ENCODE data around the gene CCDC93.

DNA sequence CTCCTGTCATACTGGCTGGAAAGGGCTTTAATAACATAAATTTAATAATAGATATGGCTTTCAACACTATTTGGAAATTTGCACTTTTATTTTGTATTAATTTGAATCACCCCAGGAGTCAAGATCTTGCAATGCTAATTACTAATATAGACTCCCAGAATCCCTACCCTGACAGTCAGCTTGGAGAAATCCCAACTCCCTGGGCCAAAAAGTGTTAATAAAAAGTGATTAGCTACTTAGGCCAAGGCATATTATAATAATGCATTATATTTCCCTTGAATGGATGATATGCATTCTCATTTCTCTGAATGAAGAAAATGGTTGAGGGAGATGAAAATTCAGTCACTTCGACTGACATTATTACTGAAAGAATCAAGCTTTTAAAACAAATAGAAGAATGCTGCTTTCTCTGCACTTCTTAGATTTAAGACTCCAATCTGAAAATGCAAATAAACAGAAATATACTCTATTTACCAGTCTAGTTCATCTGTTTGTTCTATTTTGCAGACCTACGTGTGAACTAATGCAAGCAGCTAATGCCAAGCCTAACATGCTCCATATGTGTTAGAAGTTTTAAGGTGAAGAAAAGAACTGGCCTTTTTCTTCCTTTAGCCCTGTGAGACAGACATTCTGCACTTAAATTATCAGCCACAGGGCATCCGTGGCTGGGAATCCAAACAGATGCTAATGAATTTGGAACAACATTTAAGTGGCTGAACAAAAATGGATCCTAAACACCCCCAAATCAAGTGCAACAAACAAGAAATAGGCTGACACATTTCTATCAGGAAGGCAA, 40.5 kb upstream of the CCDC93 start:
- TF ChIP-seq CTCF (tag by site-specific recombination; IDR thresholded peaks at IDR 0.05) = no peak
- no peak for TF ChIP-seq ZNF558 (tag by site-specific recombination; IDR thresholded peaks at IDR 0.05)
- TF ChIP-seq, protein P1, sequence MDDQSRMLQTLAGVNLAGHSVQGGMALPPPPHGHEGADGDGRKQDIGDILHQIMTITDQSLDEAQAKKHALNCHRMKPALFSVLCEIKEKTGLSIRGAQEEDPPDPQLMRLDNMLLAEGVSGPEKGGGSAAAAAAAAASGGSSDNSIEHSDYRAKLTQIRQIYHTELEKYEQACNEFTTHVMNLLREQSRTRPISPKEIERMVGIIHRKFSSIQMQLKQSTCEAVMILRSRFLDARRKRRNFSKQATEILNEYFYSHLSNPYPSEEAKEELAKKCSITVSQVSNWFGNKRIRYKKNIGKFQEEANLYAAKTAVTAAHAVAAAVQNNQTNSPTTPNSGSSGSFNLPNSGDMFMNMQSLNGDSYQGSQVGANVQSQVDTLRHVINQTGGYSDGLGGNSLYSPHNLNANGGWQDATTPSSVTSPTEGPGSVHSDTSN (CRISPR knock-in tag; IDR thresholded peaks at IDR 0.05) = no peak
- TF ChIP-seq HOXD13 (CRISPR knock-in tag; IDR thresholded peaks at IDR 0.05; ENCODE audit: borderline replicate concordance) = no peak
- TF ChIP-seq, protein P2, sequence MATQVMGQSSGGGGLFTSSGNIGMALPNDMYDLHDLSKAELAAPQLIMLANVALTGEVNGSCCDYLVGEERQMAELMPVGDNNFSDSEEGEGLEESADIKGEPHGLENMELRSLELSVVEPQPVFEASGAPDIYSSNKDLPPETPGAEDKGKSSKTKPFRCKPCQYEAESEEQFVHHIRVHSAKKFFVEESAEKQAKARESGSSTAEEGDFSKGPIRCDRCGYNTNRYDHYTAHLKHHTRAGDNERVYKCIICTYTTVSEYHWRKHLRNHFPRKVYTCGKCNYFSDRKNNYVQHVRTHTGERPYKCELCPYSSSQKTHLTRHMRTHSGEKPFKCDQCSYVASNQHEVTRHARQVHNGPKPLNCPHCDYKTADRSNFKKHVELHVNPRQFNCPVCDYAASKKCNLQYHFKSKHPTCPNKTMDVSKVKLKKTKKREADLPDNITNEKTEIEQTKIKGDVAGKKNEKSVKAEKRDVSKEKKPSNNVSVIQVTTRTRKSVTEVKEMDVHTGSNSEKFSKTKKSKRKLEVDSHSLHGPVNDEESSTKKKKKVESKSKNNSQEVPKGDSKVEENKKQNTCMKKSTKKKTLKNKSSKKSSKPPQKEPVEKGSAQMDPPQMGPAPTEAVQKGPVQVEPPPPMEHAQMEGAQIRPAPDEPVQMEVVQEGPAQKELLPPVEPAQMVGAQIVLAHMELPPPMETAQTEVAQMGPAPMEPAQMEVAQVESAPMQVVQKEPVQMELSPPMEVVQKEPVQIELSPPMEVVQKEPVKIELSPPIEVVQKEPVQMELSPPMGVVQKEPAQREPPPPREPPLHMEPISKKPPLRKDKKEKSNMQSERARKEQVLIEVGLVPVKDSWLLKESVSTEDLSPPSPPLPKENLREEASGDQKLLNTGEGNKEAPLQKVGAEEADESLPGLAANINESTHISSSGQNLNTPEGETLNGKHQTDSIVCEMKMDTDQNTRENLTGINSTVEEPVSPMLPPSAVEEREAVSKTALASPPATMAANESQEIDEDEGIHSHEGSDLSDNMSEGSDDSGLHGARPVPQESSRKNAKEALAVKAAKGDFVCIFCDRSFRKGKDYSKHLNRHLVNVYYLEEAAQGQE (tag by site-specific recombination; IDR thresholded peaks at IDR 0.05) = no peak
